C4-2B (cell line): ENCODE measurements around the gene ZNF619.
"Not testable (repeated sequence)": the region's sequence is repeated elsewhere in the genome, so short reads cannot be mapped to it uniquely, and the experiment has no call there.

ENCODE experiments used
- H3K27ac ChIP-seq: fragments of 450-650 bp; 2 replicates; pipeline ENCODE4 v1.5.1; 2017
- ZFX ChIP-seq: fragments of 450-650 bp; IDR thresholded peaks from 2 replicates; pipeline ENCODE4 v1.6.1; 2017
- TF ChIP-seq, protein P1 (sequence below): fragments of 450-650 bp; conservative IDR thresholded peaks from 2 replicates; pipeline ENCODE4 v1.5.1; 2017; ENCODE audit warnings: mild to moderate bottlenecking

ZNF619 gene

GRCh38 chr3:40456940-40457823 lies 19.7 kb upstream of the ZNF619 start, which contains the start of gene RPL14:
TSS of gene RPL14 (plus strand) at chr3:40457339. CDS start at chr3:40457472, 133 bp downstream.
- TF ChIP-seq, protein P1, sequence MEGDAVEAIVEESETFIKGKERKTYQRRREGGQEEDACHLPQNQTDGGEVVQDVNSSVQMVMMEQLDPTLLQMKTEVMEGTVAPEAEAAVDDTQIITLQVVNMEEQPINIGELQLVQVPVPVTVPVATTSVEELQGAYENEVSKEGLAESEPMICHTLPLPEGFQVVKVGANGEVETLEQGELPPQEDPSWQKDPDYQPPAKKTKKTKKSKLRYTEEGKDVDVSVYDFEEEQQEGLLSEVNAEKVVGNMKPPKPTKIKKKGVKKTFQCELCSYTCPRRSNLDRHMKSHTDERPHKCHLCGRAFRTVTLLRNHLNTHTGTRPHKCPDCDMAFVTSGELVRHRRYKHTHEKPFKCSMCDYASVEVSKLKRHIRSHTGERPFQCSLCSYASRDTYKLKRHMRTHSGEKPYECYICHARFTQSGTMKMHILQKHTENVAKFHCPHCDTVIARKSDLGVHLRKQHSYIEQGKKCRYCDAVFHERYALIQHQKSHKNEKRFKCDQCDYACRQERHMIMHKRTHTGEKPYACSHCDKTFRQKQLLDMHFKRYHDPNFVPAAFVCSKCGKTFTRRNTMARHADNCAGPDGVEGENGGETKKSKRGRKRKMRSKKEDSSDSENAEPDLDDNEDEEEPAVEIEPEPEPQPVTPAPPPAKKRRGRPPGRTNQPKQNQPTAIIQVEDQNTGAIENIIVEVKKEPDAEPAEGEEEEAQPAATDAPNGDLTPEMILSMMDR: no peak
- TF ChIP-seq ZFX: peak; percentile 96
- H3K27ac ChIP-seq: peak within 1 kb of the TSS; percentile 99

DNA sequence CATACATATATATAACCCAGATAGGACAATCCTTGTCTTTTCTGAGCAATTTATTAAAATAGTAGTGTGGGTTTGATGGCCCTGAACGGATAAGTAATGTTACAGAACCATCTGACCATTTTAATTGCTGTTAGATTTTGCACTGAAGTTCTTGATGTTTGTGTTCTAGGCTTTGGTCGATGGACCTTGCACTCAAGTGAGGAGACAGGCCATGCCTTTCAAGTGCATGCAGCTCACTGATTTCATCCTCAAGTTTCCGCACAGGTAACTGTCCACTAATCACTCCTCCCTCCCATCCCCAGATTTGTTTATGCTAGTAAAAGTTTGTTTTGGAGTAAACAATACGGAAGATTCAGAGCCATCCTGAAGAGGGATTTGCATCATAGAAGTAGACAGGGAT lies 18.4 kb upstream of the ZNF619 start:
- no peak for TF ChIP-seq ZFX
- TF ChIP-seq, protein P1: no peak

GRCh38 chr3:40460481-40460880 lies 16.4 kb upstream of the ZNF619 start:
- H3K27ac ChIP-seq: not testable (repeated sequence)

More for the DNA sequence above, 18.4 kb upstream of the ZNF619 start:
- no peak overlapping the region for H3K27ac ChIP-seq

GRCh38 chr3:40461161-40461560 lies 15.8 kb upstream of the ZNF619 start:
- no peak overlapping the region for H3K27ac ChIP-seq
- no peak for TF ChIP-seq ZFX
- TF ChIP-seq, protein P1: no peak

GRCh38 chr3:40462838-40463237 lies 14.1 kb upstream of the ZNF619 start:
- H3K27ac ChIP-seq: not testable (repeated sequence)

DNA sequence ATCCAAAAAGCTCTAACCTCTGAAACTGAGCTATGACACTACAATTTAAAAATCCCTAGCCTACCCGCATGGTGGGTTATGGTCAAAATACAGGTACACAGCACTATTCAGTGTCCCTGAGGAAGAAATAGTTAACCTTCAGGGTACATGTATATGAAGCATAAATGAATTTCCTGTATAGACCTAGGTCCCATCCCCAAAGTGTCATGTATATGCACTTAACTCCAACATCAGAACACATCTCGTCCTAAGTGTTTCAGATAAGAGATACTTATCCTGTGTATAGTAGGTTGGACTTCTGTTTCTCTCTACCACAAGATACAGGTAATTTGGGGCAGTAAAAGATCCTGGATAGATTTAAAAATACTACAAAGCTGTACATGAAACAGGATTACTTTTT lies 13.3 kb upstream of the ZNF619 start:
- no peak overlapping the region for H3K27ac ChIP-seq

DNA sequence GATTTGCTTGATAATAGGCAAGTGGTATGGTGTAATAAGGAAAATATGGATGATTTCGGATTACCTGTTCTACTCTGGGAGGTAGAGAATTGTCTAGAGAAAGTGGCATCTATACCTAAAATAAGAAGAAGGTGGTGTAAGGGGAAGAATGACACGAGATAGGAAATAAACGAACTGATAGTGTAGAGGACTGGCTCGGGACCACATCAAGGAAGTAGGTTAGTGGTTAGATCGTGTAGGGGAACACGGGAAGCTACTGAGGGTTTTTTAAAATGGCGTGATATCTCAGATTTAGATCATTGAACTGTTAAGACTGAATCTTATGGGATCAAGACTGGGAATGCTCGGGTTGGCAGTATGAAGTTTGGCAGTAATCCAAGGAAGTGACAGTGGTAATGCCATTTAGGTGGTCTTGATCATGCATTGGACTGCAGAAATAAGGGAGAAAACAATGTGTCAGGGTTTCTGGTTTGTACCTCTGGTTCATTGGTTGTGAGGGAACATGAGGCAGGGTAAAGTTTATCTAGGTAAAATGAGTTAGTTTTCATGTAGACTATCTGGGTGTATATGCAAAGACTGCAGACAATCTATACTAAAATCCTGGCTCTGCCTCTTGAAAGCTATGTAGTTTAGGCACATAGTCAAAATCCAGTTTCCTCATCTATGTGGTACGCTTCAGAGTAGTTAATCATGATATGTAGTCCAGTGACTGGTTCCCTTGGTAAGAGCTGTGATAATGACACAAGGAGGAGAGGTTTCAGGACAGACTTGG lies 12.4 kb upstream of the ZNF619 start:
- TF ChIP-seq, protein P1: no peak
- TF ChIP-seq ZFX: no peak
- no peak overlapping the region for H3K27ac ChIP-seq

More for the DNA sequence above, 13.3 kb upstream of the ZNF619 start:
- TF ChIP-seq, protein P1: no peak
- no peak for TF ChIP-seq ZFX

GRCh38 chr3:40465111-40465407 lies 11.9 kb upstream of the ZNF619 start:
- H3K27ac ChIP-seq: no peak overlapping the region
- TF ChIP-seq, protein P1: no peak
- no peak for TF ChIP-seq ZFX
